ENCODE results near the gene CTAG1A. TPM values are rescaled to one million over a fixed set of nuclear protein-coding genes. Genes with fewer than 3 reads are reported as not detected.
"Not testable (repeated sequence)": the region's sequence is repeated elsewhere in the genome, so short reads cannot be mapped to it uniquely, and the experiment has no call there.

Gene CTAG1A
- total RNA-seq: not detected in 2 replicates

DNA sequence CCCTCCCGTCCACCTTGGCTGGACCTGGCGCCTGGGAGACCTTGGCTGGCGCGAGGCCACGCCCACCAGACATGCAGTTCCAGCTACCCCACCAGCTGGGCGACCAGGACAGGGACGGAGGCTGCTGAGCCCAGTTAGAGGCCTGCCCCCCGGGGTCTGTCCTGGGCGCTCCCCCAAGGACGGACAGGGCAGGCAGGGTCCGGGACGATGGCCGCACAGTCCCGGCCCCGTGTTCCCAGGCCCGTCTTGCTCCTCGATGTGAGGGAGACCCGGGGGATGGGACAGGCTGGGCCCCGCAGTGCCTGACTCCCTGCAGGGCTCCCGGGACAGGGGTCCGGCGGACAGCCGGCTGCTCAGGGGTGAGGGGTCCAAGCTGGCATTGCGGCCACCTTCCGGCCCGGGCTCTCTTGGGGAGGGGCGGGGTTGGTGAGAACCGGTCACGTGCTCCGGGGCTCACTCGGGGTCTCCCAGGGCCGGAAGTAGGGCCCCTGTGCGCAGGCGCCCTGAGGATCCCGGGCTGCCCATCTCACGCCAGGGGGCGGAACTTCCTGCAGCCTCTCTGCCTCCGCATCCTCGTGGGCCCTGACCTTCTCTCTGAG lies at the start of gene CTAG1A:
Gene CTAG1A (plus strand): TSS at position 549 of the 599 bp plus-strand sequence. CDS start 74 bp downstream, outside the sequence.
- DNase-seq: not testable (repeated sequence)

DNA sequence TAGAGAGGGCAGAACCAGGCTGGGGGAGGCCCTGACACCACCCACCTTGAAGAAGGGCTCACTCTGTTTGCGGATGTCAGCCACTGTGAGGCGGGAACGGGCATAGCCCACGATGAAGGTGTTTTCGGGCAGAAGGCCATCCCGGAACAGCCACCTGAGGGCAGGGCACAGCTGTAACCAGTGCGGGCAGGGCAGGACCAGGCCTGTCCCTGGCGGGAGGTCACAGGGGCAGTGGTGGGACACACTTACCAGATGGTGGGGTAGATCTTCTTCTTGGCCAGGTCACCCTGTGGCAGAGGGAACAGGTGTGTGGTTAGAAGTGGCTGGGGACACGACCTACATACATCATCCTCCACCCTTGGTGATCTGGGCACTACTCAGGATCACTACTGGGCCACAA lies 49.0 kb upstream of the CTAG1A start:
- DNase-seq: no peak

DNA sequence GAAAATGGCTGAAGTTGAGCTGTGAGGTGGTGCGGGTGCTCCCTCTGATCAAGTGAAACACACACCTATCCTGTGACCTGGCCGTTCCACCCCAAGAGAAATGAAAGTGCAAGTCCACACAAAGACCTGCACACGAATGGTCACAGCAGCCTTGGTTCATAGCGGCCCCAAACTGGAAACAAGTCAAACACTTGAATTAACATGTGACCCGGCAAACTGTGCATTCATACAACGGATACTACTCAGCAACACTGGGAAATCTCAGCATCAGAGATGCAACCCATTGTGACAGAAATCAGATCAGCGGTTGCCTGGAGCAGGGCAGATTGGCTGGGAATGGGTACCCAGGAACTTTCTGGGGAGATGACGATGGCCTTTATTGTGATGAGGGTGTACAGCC lies 45.9 kb upstream of the CTAG1A start:
- no peak for DNase-seq

DNA sequence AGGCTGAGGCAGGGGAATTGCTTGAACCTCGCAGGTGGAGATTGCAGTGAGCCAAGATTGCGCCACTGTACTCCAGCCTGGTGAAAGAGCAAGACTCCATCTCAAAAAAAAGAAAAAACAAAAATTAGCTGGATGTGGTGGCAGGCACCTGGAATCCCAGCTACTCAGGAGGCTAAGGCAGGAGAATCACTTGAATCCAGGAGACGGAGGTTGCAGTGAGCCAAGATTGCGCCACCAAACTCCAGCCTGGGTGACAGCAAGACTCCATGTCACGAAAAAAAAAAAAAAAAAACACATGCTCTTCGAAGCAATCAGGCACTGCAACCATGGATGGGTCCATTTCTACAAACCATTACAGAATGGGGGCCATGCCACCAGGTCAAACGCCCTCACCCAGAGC lies 44.6 kb upstream of the CTAG1A start:
- DNase-seq: not testable (repeated sequence)

DNA sequence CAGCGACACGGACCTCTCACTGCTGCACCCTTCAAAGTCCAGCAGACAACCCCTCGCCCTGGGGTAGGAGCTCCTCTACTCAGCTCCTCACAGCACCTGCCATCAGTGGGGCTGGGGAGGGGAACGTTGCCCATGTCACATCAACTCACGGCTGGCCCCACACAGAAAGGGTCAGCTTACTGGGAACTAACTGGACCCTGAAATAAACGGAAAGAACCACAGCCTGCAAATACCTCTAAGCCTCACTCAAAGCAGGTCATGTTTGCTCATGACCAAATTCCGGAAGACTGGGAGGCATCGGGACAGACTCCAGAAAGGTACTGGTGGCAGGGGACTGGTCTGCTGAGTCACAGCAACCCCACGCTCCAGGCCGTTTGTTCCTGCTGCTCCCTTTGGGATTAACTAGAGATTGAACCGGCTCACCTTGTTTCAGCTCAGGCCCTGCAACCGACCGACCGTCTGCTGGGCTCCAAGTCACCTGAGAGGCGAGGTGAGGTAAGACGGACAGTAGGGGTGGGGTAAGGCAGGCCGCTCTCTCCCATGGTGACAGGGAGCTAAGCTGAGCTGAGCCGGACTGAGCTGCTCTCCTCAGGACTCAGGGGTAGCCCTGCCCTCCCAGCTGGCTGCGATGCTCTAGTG lies 43.9 kb upstream of the CTAG1A start:
- peak; percentile 19 for DNase-seq

DNA sequence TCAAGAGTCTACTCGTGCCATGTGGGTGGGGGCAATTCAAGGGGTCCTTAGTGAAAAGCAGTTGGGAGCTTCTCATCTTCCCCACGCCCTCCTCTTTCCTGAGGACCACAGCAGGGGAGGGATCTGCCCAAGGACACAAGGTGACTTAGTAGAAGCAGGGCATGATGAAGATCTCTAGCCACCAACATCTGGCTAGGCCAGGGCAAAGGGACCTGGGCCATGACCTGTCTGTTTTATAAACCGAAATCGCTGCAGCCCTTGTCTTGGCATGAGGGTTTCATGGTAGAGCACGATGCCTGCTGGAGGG lies 43.4 kb upstream of the CTAG1A start:
- no peak for DNase-seq

DNA sequence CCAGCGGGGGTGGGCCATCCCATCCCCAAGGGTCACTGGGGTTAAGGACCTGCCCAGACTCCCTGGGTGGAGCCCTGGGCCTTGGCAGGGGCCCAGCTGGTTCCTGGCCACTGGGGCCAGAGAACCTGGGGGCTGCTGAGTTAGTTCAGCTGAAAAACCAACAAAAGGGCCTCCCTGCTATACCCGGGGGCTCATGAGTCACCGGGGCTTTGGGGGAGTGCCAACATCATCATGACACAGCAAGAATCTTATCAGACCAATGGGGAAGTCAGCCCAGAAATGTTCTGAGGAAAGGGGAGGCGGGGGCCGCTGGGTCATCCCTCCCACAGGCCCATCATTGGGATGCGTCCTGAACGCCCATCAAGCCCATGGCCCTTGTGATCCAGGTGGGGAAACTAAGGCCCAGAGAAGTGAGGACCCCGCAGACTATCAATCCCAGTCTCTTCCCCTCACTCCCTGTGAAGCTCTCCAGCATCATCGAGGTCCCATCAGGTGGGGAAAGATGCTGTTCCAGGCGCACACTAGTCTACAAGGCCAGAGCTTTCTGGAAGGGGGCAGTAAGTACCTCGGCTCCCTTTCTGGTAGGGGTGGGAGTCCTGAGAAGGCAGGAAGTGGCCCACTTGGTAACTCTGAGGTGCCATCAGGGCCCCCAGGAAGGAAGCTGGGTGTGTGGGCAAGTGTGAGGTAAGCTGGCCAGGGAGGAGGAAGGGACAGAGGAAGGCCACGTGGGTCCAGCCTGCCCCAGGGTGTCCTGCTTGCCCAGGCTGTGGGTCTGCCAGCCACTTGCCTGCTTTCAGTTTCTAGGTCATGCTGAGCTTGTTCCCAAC lies 42.8 kb upstream of the CTAG1A start:
- DNase-seq: peak; percentile 93

DNA sequence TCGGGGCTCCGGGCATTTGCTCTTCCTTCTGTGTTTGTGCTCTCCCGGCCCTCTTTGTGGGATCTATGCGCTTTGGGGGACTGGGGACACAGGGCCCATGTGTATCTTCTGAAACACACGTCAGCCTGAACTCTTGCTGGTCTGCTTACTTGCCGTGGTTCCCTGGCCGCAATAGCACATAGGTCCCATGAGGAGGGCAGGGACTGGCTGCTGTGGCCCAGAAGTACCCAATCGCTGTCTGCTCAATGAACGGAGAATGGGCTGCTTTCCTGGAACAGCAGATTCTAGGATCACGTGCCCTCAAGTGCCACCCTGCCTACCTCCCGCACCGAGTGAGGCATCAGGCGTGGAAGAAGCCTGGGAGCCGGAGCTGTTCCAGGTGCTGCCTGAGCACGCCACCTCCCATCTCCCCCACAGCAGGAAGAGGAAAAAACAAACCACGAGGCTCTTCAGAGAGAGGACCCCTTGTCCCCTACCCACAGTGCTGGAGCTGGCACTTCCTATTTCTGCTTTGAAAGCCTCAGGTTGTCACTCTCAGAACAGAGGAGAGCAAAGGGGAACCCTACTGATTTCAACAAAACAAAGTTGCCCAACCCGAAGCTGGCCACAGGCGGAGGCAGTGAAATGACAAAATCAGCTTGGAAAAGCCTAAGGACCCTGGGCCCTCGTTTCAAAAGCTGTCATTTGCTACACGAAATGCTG lies 42.1 kb upstream of the CTAG1A start:
- DNase-seq: peak; percentile 27

DNA sequence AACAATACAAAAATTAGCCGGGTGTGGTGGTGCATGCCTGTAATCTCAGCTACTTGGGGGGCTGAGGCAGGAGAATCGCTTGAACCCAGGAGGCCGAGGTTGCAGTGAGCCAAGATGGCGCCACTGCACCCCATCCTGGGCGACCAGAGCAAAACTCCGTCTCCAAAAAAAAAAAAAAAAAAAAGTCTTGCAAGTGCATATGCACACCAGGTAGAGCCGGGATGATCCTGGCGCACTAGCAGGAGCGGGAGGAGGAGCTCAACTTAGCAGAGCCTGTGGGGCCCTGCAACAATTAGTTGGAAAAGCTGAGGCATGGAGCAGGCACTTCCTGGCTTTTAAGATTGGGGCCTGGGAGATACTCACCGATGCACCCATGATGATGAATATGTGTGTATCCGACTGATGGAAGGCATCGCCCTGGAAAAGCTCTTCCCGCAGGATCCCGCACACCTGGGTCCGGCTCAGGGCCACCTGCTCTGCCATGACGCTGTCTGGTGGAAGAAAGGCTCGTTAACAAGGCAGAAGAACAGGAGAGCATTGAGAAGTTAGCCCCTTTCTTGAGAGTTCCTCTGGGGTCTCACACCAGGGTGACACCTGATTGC lies 39.2 kb upstream of the CTAG1A start:
- no peak for DNase-seq

DNA sequence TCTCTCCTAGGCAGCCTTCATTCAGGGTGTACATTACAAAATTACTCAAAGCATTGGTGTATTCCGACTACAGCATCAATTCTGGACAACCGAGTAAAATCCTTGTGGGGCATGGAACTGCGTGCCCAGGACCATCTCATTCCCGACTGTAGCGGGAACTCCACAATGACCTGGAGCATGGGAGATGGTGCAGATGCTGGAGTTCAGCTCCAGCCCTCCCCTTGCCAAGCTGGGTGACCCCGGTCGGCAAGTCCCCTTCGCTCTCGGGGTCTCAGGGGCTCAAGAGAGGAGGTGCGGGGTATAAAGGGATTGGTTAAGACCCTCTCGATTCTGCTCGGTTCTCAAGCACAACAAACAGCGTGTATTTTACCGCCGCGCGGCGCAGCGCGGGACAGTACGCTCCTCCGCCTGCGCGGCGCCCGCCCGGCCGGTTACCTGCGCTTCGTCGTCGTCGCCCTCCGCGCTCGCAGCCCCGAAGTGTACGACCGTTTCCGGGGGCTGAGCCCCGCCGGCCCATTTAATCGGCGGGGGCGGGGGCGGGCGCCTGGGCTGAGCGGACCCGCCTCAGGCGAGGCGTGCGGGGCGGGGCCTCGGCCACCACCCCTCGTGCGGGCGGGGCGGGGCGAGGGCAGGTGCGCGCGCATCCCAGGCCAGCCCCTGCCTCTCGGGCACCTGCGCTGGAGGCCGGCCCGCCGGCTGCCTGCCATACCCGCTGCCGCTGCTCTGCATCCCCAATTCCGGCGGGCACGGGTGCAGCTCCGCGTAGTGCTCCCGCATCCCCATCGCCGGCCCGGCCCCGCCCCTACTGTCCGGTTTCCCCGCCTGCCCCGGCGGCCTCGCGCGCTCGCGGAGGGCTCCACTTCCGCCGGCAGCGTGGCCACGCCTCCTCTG lies 38.3 kb upstream of the CTAG1A start, which contains the start of gene G6PD:
Gene G6PD (minus strand): TSS at position 493 of the 891 bp plus-strand sequence. CDS start 691 bp downstream, outside the sequence.
- peak; percentile 73 for DNase-seq

DNA sequence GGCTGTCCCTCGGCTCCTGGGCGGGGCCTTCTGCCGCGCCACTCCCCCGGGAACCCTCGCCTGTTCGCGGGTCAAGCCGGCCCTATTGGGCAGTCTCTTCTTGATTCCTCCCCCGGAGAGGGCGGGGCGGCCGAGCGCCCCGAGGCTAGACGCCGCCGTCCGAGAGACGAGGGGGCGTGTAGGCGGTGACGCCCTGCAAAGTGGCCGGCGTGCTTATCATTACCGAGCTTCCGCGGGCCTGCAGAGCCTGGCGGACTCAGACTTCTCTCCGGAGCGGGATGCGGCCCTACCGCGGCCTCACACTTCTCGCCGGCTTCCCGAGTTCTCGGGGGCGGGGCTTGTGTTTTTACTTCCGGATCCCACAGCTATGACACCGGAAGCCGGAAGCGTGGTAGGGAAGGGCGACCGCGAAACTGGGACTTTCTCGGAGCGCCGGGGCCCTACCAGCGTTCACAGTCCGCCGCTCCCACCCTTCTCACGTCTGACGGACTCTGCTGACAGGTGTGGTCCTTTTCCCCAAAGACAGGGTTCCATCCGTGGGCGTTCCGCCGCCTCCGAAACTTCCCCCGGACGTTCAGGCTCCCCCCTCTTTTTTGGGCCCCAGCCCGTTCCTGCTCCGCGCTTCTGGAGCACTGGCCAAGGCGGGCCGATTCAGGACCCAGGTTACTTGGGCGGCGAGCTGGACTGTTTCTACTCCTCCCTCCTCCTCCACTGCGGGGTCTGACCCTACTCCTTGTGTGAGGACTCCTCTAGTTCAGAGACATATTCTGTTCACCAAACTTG lies 37.5 kb upstream of the CTAG1A start, which contains the start of gene IKBKG:
Gene IKBKG (plus strand): TSS at position 376 of the 783 bp plus-strand sequence. CDS start 4,383 bp downstream, outside the sequence.
- DNase-seq: peak; percentile 90

DNA sequence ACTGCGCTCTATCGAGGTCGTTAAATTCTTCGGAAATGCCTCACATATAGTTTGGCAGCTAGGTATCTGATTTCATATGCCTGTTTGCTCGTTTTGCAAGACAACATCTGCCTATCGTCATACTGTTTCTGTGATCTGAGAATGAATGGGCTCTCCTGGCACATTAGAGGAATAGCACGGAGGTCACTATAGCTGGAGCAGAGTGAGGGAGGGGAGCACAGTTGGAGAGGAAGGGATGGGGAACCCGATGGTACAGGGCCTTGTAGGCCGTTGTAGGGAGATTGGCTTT lies 37.0 kb upstream of the CTAG1A start:
- no peak for DNase-seq

DNA sequence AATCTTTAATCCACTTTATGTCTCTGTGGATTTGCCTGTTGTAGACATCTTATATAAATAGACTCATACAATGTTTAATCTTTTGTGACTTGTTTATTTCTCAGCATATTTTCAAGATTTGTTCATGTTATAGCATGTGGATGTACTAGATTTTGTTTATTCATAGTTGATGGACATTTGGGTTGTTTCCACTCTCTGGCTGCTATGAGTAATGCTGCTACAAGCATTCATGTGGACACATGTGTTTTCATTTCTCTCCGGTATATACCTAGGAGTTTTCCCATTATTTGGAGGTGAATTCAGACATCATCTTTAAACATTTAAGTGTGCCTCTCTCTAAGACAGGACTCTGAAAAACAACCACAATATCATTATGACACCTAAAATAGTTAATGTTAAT lies 35.2 kb upstream of the CTAG1A start:
- no peak for DNase-seq

DNA sequence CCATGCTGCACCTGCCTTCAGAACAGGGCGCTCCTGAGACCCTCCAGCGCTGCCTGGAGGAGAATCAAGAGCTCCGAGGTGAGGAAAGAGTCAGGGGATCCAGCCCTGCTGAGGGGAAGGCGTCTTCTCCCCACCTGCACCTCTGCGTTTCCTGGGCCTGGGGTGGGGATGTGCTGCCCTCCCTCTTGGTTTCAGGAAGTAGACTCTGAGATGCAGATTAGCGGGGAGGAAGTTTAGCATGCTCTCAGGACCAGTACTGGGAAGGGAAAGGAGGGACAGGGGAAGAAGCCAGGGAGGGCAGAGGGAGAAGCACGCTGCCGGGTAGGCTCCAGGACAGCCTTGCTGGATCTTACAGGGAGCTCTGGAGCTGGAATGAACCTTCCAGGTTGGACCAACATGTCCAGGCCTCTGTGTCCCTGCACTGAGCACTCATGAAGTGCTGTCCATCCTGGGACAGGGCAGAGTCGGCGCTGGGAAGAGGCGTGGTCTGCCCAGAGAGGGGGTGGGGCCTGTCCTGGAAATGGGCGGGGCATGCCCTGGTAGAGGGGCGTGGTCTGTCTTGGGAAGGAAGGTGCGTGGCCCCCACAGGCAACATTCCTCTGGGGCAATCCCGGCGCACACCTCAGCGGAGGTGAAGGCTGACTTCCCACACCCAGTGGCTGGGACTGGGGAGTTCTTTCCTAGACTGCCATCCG lies 32.7 kb upstream of the CTAG1A start:
- not testable (repeated sequence) for DNase-seq

DNA sequence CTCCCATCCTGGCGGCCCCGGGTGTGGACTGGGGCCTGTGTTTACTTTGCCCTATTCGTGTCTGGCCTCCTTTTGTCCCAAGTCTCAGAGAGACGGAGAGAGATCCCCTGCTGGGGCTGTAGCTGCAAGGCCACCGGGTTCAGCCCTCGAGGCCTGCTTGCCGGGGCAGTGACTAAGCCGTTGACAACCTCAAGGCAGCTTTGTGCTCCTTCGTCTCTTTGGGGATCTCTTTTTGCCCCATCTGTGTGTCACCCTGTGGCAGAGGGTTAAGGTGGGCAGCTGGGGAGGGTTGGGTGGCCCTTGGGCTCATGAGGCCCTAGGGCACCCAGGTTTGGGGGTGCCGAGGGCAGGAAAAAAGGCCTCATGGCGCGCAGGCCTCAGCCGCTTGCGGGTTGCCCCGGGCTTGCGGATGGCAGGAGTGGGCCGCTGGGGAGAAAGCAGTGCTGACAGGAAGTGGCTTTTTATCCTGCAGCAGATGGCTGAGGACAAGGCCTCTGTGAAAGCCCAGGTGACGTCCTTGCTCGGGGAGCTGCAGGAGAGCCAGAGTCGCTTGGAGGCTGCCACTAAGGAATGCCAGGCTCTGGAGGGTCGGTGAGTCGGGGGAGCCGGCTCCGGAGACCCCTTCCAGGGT lies 26.8 kb upstream of the CTAG1A start:
- not testable (repeated sequence) for DNase-seq

DNA sequence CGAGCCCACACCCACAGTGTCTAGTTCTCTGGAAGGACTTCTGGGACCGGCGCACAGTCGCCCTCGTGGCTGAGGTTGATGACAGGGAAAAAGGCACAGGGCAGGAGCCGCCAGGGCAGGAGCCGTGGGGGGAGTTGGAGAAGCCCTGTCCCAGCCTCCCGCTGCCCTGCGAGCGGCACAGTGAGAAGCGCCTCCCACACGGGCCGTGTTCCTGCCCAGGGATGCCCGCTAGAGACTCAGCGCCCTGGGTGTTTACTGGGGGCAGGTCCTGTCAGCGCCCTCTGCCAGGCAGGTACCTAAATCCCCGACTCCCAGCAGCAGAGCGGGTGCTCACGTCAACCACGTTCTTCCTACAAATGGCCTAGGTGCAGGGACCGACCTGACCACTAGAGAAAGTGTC lies 26.0 kb upstream of the CTAG1A start:
- not testable (repeated sequence) for DNase-seq

DNA sequence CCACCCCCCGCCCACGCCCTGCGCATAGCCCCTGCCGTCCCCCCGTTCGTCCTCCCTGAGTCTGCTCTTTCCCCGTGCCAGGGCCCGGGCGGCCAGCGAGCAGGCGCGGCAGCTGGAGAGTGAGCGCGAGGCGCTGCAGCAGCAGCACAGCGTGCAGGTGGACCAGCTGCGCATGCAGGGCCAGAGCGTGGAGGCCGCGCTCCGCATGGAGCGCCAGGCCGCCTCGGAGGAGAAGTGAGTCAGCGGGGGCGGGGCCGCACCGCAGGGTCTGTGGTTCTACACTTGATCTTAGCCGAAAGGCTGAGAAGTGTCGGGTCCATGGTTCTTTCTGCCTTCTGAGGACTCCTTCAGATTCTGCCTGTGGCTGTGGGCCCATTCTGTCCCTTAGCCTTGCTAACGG lies 24.6 kb upstream of the CTAG1A start:
- DNase-seq: not testable (repeated sequence)

DNA sequence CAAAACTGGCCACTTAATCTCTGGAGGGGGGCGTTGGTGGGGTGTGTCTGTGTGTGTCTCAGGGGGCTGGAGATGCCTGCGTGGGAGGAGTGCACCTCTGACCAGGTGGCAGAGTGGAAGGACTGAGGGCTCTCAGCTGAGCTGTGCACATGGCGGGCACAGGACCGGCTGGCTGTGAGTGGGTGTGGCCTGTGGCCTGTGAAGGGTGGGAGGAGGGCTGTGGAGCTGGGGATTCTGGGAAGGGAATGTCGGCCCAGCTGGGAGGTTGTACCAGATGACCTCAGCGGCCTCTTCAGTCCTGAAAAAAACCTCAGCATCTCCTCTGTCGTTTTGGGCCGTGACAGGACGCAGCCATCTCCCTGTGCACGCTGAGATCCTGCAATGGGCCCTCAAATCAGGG lies 22.6 kb upstream of the CTAG1A start:
- DNase-seq: not testable (repeated sequence)

DNA sequence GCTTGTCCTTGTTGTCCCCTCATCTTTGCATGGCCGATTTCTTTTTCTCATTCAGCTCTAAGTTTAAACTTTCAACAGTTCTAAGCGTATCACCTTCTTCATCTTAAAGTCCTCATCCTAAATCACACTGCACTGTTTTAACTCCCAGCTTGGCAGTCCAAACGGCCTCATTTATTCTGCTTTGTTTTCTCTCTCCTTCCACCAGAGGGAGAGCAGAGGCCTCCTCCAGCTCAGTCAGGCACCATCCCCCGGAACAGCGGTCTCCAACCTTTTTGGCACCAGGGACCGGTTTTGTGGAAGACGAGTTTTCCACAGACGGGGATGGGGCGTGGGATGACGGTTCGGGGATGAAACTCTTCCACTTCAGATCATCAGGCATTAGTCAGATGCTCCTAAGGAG lies 14.6 kb upstream of the CTAG1A start:
- not testable (repeated sequence) for DNase-seq

DNA sequence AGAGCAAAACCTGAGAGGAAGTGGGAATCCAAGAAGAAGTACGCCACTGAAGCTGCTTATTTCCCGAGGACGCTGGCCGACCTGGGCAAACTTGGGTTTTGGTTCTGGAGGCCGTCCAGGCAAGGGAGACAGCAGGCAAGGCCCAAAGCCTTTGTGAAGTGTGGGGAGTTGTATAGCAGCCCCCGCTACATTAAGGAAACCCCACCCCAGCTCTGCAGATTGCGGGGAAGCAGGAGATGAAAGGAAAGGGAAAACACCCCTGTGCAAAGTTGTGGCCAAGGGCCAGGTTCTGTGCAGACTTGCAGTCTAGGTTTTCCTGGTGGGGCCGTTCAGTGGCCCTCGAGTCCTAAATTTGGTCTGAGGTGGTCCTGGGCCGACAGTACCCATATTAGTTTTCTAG lies 11.9 kb upstream of the CTAG1A start:
- DNase-seq: not testable (repeated sequence)
